Stimulated activated memory B cell treated with anti-CD40 and anti-IgM and Interleukin-4, amounts not matched to agents 10 μg/mL and 1 μg/mL and 100 μg/mL, for 72 hours (primary cell): ENCODE results near the gene NEGR1.
A peak's percentile ranks its signal among the peaks of the same experiment; 100 is the strongest.

ENCODE experiments used
- ATAC-seq: fragments of 150-1000 bp; cut with Tn5 transposase; 2 replicates; pipeline ENCODE4 v1.10.0; 2021
- H3K27ac Mint-ChIP-seq: one replicate; pipeline ENCODE4 v1.8.0; 2022; ENCODE audit warnings: mild to moderate bottlenecking, mixed read lengths
- H3K27me3 Mint-ChIP-seq: one replicate; pipeline ENCODE4 v1.8.0; 2022; ENCODE audit warnings: mixed read lengths
- H3K36me3 Mint-ChIP-seq: one replicate; pipeline ENCODE4 v1.8.0; 2022; ENCODE audit warnings: mixed read lengths
- H3K4me1 Mint-ChIP-seq: one replicate; pipeline ENCODE4 v1.8.0; 2022; ENCODE audit warnings: mixed read lengths
- H3K4me3 Mint-ChIP-seq: one replicate; pipeline ENCODE4 v1.8.0; 2022; ENCODE audit warnings: mild to moderate bottlenecking, moderate library complexity, mixed read lengths
- H3K9me3 Mint-ChIP-seq: one replicate; pipeline ENCODE4 v1.8.0; 2022; ENCODE audit warnings: mixed read lengths

Gene NEGR1

DNA sequence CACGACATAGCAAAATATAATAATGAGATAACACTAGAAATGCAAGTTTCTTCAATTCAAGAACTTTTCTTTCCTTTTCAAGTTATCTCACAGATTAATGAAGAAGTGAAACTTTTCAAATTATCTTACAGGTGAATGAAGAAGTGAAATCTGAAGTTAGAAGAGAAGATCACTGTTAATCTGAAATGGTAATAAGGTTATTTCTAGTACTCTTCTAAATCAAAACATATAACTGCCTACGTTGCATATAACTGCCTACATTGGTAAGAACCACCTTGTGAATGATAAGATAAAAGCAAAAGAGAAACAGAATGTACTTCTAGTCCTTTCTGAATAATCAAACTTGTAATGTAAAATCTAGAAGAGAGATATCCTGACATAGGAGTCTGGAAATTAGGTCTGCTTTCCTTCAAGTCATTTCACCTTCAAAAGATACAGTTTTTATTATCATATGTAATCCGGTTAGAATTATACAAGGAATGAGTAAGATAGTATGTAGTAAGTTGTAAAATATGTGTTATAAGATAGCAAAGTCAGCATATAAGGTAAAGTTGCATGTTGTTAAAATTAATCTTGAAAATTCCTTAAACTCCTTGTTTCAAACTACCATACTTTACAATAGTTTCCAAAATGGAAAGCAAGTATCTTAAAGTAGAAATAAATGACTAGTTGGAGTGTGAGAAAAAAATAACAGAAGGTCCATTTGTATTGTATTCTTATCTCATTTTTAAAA, 679.1 kb downstream of the NEGR1 start:
- H3K4me3 Mint-ChIP-seq, result no peak overlapping the region
- H3K36me3 Mint-ChIP-seq, result no peaks in the 10 kb centered on the region
- no peaks in the 10 kb centered on the region for H3K4me1 Mint-ChIP-seq
- no peak for ATAC-seq
- no peak overlapping the region for H3K27ac Mint-ChIP-seq
- no peaks in the 10 kb centered on the region for H3K27me3 Mint-ChIP-seq
- peaks cover 5% of the 10 kb centered on the region for H3K9me3 Mint-ChIP-seq

DNA sequence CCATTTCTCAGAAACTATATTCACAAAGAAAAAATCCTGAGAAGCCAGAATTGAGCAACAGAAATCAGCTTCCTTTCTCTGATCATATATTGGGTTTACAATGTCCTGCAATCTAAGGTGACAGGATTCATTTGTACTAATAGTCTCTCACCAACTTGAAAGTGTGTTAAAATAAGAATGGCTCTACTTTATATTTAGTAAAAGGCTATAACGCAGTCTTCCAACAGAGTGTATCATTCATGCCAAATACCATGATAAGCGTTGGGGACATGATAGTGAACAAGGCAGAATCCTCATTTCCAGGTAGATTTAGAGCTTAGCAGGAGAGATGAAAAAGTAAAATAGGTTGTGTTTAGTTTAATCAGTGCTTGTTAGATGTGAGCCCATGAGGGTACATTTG, 682.3 kb downstream of the NEGR1 start:
- Mint-ChIP-seq H3K9me3 (peaks cover 5% of the 10 kb centered on the region), H3K36me3 (no peaks in the 10 kb centered on the region), H3K27ac (no peak overlapping the region), H3K4me1 (no peaks in the 10 kb centered on the region), H3K4me3 (no peak overlapping the region), H3K27me3 (no peaks in the 10 kb centered on the region)
- ATAC-seq, result no peak

DNA sequence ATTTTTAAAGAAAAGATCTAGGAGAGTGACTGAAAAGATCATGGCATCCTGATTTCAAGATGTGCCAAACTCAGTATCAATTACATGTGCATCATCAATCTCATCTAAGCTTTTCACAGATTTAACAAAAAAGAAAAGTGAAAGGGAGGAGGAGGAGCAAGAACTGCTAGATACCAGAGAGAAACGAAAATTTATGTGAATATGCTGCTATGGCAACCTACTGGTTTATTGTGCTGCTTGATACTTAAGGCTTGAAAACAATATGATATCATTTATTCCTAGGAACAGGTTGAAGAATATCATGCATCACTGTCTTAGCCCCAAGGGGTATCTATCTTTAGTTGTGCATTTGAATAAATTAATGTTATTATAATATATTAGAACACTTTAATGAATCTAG, 683.0 kb downstream of the NEGR1 start:
- H3K9me3 Mint-ChIP-seq, result peaks cover 5% of the 10 kb centered on the region
- no peaks in the 10 kb centered on the region for H3K36me3 Mint-ChIP-seq
- ATAC-seq, result no peak
- H3K27ac Mint-ChIP-seq, result no peak overlapping the region
- no peak overlapping the region for H3K4me3 Mint-ChIP-seq
- H3K4me1 Mint-ChIP-seq, result no peaks in the 10 kb centered on the region
- no peaks in the 10 kb centered on the region for H3K27me3 Mint-ChIP-seq

DNA sequence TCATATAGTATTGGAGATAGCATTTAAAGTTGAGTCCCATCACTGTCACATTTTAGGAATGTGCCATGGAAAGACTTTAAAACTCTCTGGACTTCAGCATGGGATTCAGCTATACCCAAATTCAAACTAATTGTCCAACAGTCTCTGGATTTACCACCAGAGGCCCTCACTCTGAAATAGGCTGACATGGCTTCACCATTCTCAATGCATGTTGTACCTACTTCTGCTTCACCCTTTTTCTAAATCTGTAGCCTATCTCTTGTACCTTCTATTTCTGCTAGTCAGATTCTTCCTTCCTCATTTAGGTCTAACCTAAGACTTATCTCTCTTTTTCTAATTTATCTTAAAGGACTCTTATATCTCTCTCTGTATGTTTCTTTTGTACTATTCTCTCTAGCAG, 688.8 kb downstream of the NEGR1 start:
- H3K36me3 Mint-ChIP-seq, result no peaks in the 10 kb centered on the region
- peaks cover 7% of the 10 kb centered on the region for H3K9me3 Mint-ChIP-seq
- no peaks in the 10 kb centered on the region for H3K27me3 Mint-ChIP-seq
- no peaks in the 10 kb centered on the region for H3K4me1 Mint-ChIP-seq
- H3K4me3 Mint-ChIP-seq, result no peak overlapping the region
- H3K27ac Mint-ChIP-seq, result no peak overlapping the region
- no peak for ATAC-seq

DNA sequence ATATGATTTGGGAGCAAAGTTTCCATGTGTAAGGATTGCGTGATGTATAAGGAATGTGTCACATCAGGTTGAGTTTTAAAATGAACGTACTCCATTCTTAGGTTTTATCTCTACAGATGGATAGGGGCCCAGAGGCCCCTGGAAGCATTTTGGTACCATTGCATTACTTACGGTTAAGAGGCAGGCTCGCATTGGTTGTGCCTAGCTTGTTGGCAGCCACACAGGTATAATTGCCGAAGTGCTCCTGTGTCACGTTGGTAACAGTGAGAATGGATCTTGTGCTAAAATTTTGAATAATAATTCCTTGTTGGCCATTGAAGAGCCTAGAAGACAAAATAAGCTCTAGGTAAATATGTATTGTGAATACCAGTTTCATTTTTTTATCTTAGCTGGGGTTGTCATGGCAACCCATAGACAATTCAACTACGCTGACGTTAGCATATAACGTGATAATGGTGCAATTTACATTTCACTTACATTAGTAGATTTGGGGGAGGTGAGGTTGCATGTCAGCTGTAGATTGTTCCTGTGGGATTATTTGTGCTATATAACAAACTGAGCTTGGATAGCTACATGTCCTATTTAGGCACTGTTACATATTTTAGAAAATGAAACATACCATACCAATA, 689.6 kb downstream of the NEGR1 start:
- no peaks in the 10 kb centered on the region for H3K4me1 Mint-ChIP-seq
- peaks cover 7% of the 10 kb centered on the region for H3K9me3 Mint-ChIP-seq
- no peak for ATAC-seq
- no peak overlapping the region for H3K27ac Mint-ChIP-seq
- no peak overlapping the region for H3K4me3 Mint-ChIP-seq
- no peaks in the 10 kb centered on the region for H3K27me3 Mint-ChIP-seq
- H3K36me3 Mint-ChIP-seq, result no peaks in the 10 kb centered on the region

DNA sequence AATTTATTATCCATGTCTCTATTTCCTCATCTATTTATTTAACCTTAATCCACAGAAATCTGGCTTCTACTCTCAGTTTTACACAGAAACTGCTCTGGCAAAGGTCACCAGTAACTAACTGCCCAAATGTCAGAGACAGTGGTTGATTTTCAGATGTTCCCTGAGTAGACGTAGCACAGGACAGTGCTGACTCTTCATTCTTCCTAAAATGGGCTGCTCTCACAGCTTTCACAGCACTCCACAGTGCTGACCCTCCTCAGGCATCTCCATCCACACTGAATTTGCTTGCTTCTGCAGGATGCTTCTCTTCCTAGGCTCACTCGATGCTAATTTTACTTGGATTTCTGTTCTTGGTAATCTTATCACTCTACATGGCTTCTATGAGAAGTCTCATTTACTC, 693.3 kb downstream of the NEGR1 start:
- Mint-ChIP-seq H3K4me1 (no peaks in the 10 kb centered on the region), H3K27me3 (no peaks in the 10 kb centered on the region), H3K4me3 (no peak overlapping the region)

DNA sequence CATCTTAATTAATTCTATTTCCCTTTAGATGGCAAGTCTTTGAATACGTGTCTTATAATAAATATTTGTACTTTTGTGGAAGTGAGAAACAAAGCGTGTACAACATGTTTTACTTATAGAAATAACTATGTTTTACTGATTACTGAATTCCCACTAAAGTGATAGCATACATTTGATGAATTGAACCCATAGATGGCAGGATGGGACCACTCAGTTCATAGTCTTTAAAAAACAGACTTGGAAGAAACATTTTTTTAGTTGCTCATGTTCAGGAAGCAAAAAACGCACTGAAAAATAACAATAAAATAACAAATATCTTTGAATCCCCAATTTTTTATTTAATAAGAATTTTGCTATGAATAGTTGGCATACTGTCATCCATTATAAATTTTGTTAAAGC, 694.4 kb downstream of the NEGR1 start:
- H3K36me3 Mint-ChIP-seq, result no peaks in the 10 kb centered on the region
- no peaks in the 10 kb centered on the region for H3K27me3 Mint-ChIP-seq
- no peak overlapping the region for H3K27ac Mint-ChIP-seq
- peaks cover 3% of the 10 kb centered on the region for H3K9me3 Mint-ChIP-seq
- ATAC-seq, result no peak
- H3K4me1 Mint-ChIP-seq, result no peaks in the 10 kb centered on the region
- H3K4me3 Mint-ChIP-seq, result no peak overlapping the region

More for the DNA sequence above, 693.3 kb downstream of the NEGR1 start:
- Mint-ChIP-seq H3K9me3 (peaks cover 7% of the 10 kb centered on the region), H3K27ac (no peak overlapping the region), H3K36me3 (no peaks in the 10 kb centered on the region)
- ATAC-seq, result peak; percentile 53

DNA sequence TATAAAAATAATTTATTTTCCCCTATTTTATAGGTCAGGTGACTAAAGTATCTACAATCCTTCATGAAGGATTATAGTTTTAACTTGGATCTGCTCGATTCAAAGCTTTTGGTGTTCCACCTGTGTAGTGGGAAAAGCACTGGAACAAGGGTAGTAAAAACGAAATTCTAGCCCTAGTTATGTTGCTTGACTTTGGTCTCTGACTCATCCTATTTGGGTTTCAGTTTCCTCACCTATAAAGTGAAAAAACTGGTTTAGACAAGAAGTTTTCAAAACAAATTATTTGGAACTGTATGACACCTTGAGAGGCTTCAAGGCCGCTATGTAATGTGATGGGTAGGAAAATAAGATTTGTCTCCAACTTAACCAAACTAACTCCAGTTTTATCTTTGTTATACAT, 696.3 kb downstream of the NEGR1 start:
- Mint-ChIP-seq H3K9me3 (peaks cover 6% of the 10 kb centered on the region), H3K4me1 (no peaks in the 10 kb centered on the region), H3K36me3 (no peaks in the 10 kb centered on the region), H3K27ac (no peak overlapping the region), H3K4me3 (no peak overlapping the region), H3K27me3 (no peaks in the 10 kb centered on the region)
- ATAC-seq, result no peak

DNA sequence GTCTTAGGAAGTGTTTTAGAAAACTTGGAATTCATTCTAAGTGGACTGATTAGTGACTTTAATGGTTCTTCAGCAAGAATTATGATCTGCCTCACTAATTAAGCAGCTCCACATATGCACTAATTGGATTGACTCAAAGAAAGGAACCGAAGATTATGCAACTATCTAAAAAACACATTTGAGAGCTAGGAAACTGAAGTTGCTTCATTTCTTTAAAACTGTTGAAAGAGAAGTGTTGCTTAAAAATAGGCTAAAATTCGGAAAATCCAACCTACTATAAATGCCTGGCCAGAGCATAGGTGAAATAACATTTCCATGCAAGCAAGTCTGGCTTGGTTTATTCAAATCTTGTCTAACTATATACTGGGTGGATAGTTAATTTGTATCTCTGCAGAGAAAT, 698.6 kb downstream of the NEGR1 start:
- H3K27ac Mint-ChIP-seq, result no peak overlapping the region
- H3K9me3 Mint-ChIP-seq, result peaks cover 3% of the 10 kb centered on the region
- no peaks in the 10 kb centered on the region for H3K36me3 Mint-ChIP-seq
- H3K4me1 Mint-ChIP-seq, result no peaks in the 10 kb centered on the region
- H3K27me3 Mint-ChIP-seq, result no peaks in the 10 kb centered on the region
- no peak overlapping the region for H3K4me3 Mint-ChIP-seq
- no peak for ATAC-seq

DNA sequence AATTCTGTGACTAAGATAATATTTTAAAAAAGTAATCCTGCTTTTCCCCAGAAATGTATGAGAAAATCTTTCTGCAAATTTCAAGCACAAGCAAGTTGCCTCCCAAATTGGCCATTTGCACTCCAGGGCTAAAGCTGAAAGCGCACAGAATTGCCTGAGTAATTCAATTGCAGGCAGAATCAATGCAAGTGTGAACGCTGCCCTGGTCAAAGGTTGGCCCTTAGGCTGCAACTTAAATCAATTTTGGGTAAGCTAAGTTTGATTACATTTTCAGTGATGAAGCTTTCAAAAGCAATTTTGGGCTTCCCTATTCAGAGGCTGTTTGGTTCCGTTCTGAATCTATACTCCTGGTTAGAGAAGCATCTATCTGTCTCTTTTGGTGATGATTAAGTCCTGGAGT, 699.7 kb downstream of the NEGR1 start:
- no peak for ATAC-seq
- no peak overlapping the region for H3K27ac Mint-ChIP-seq
- no peak overlapping the region for H3K4me3 Mint-ChIP-seq

DNA sequence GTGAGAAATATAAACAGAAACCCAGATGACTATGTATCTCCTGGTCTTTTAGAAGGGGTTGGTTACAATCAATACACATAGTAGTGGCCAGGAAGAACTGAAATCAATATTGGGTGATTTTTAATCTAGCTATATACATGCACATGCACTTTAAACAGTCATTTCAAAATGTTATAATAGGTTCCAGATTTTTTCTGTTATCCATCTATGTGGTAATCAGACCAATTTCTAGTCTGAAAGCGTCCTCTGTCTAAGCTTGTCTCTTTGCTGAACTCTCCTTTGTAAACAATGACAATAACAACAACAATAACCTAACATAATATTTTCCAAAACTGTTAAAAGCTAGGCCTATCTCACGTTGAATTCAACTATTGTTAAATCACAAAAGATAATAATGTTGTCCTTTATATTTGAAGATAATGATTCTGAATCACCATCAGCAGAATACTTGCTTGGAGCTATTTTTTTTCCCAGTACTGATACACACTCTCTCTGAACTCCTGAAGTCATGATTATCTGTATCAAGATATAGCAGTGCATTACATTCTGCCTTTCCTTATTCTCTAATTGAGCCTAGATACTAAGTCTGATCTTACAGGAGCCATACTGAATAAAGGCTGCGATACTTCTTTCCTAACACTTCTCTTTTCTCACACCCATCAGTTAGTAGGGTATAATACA, 704.7 kb downstream of the NEGR1 start:
- no peak for ATAC-seq
- Mint-ChIP-seq H3K4me1 (no peaks in the 10 kb centered on the region), H3K9me3 (no peaks in the 10 kb centered on the region), H3K27ac (no peak overlapping the region), H3K27me3 (no peaks in the 10 kb centered on the region), H3K4me3 (no peak overlapping the region), H3K36me3 (no peaks in the 10 kb centered on the region)

More for the DNA sequence above, 699.7 kb downstream of the NEGR1 start:
- Mint-ChIP-seq H3K27me3 (no peaks in the 10 kb centered on the region), H3K36me3 (no peaks in the 10 kb centered on the region), H3K9me3 (peaks cover 3% of the 10 kb centered on the region), H3K4me1 (no peaks in the 10 kb centered on the region)

DNA sequence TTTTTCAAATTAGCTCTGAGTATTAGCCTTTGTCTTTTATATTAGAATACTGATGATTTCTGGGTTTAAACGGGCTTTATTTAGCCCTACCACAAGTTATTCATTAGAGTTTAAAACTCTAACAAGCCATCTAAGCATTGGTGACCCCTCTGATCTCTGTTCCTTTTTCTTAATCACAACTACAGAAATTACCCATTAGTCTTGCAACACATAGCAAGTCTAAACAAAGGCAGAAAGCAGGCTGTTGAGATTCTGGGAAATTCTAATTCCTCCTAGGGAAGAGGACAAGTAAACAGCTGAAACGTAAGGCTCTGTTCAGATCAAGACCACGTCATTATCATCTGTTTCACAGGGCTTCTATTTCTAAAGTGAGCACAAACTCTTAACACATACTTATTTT, 710.3 kb downstream of the NEGR1 start:
- no peak overlapping the region for H3K27ac Mint-ChIP-seq

DNA sequence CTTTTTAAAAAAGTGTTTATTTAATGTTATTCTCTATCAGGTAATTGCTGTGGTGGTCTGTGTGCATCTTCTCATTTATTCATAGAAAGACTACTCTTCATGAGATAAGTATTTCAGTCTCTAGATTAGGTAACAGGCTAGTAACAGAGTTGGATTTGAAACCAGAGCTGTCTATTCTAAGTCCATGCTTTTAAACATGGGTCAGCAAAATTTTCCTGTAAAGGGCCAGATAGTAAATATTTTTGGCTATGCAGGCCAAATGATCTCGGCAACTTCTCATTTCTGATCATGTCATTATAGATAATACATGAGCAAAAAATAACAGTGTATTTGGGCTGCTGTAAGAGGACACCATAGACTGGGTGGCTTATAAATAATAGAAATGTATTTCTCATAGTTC, 715.9 kb downstream of the NEGR1 start:
- Mint-ChIP-seq H3K36me3 (no peaks in the 10 kb centered on the region), H3K27me3 (no peaks in the 10 kb centered on the region), H3K4me1 (no peaks in the 10 kb centered on the region), H3K4me3 (no peak overlapping the region), H3K27ac (no peak overlapping the region), H3K9me3 (peaks cover 3% of the 10 kb centered on the region)
- no peak for ATAC-seq

More for the DNA sequence above, 710.3 kb downstream of the NEGR1 start:
- ATAC-seq, result no peak
- Mint-ChIP-seq H3K36me3 (no peaks in the 10 kb centered on the region), H3K27me3 (no peaks in the 10 kb centered on the region), H3K9me3 (no peaks in the 10 kb centered on the region), H3K4me3 (no peak overlapping the region), H3K4me1 (no peaks in the 10 kb centered on the region)

DNA sequence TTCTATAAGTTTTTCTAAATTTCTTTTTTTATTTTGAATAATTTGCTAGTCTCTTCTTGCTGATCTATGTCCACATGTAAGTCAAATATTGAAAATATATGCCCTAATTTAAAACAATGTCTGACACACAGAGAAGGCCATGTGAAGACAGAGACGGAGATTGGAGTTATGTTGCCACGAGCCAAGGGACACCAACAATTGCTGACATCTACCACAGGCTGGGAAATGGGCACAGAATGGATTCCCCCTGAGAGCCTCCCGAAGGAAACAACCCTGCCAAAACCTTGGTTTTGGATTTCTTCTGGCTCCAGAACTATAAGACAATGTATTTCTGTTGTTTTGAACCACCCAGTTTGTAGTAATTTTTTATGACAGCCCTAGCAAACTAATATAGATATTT, 716.5 kb downstream of the NEGR1 start:
- no peak overlapping the region for H3K4me3 Mint-ChIP-seq
- H3K9me3 Mint-ChIP-seq, result peaks cover 3% of the 10 kb centered on the region
- H3K36me3 Mint-ChIP-seq, result no peaks in the 10 kb centered on the region
- H3K27me3 Mint-ChIP-seq, result no peaks in the 10 kb centered on the region
- ATAC-seq, result no peak
- no peak overlapping the region for H3K27ac Mint-ChIP-seq
- H3K4me1 Mint-ChIP-seq, result no peaks in the 10 kb centered on the region

DNA sequence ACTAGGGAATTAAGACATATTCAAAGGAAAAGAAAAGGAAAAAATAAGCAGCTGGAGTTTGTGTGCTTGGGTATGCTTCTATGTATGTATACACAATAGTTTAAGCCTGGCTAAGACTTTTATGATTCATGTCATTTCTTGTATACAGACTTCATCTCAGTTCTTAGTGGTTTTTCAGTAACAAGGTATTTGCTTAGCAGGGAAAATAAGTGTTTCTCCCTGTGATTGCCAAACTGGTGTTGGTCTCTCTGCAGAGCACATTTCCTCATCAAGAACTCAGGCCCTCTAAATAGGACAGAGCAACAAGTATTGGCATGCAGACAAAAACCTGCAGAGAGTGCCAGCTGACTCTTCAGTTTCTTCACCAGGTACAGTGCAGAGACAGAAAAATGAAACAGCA, 717.1 kb downstream of the NEGR1 start:
- no peaks in the 10 kb centered on the region for H3K27me3 Mint-ChIP-seq
- H3K4me3 Mint-ChIP-seq, result no peak overlapping the region
- H3K4me1 Mint-ChIP-seq, result no peaks in the 10 kb centered on the region
- H3K9me3 Mint-ChIP-seq, result peaks cover 3% of the 10 kb centered on the region
- no peak for ATAC-seq
- no peaks in the 10 kb centered on the region for H3K36me3 Mint-ChIP-seq
- H3K27ac Mint-ChIP-seq, result no peak overlapping the region

DNA sequence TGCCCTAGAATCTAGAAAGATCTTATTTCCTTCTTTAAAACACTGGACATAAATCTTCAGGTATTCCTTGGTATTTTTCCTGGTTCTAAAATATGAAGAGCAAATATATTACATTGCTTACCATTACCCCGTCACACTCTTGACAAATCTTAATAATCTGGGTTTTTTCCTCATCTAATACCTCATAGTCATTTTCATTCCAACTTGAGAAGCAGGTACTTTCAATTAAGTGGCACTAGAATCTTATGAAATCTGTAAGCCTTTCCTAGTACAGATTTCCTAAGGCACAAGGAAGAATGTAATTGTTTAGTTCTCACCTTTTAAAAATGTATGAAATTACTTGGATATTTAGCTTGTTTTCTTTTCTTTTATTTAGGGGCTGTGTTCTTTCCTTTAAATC, 720.0 kb downstream of the NEGR1 start:
- H3K27me3 Mint-ChIP-seq, result no peaks in the 10 kb centered on the region
- H3K9me3 Mint-ChIP-seq, result peaks cover 3% of the 10 kb centered on the region
- H3K27ac Mint-ChIP-seq, result no peak overlapping the region
- H3K4me3 Mint-ChIP-seq, result no peak overlapping the region
- no peak for ATAC-seq
- H3K36me3 Mint-ChIP-seq, result no peaks in the 10 kb centered on the region
- H3K4me1 Mint-ChIP-seq, result no peaks in the 10 kb centered on the region
